HepG2 (cell line): ENCODE results near the gene TMEM74B.

Source experiments
- EEA1 ChIP-seq: sonication (generic); formaldehyde crosslinking; IDR thresholded peaks from 2 replicates; pipeline ENCODE4 v1.5.1; 2020; ENCODE audit warnings: mild to moderate bottlenecking, missing genetic modification reagents, borderline replicate concordance
- KDM5A ChIP-seq: fragments of 200-600 bp; sonication (generic); IDR thresholded peaks from 2 replicates; pipeline ENCODE4 v1.7.0; 2018; ENCODE audit warnings: antibody characterized with exemption, mild to moderate bottlenecking, low read length, borderline replicate concordance
- MXI1 ChIP-seq: IDR thresholded peaks from 3 replicates; pipeline ENCODE4 v1.6.1; 2012; ENCODE audit warnings: low read depth, low read length, inconsistent platforms, borderline replicate concordance
- NFE2L1 ChIP-seq: sonication (generic); formaldehyde crosslinking; IDR thresholded peaks from 2 replicates; pipeline ENCODE4 v1.4.0; 2020; ENCODE audit warnings: missing genetic modification reagents, mild to moderate bottlenecking, borderline replicate concordance
- SKI ChIP-seq: fragments of 450-650 bp; IDR thresholded peaks from one replicate; pipeline ENCODE4 v1.6.1; 2018; ENCODE audit warnings: mild to moderate bottlenecking; ENCODE audit not compliant: partially characterized antibody
- SOX5 ChIP-seq: IDR thresholded peaks from 2 replicates; pipeline ENCODE4 v1.6.1; 2016; ENCODE audit warnings: borderline replicate concordance
- SP1 ChIP-seq, 2 experiments: fragments of 450-650 bp in 1 of 2; sonication (generic) in 1 of 2; formaldehyde crosslinking in 1 of 2; IDR thresholded peaks; 2 replicates each; pipeline versions ENCODE4 v1.4.0 to v1.6.1; 2016 to 2020; ENCODE audit warnings: missing genetic modification reagents in 1 of 2
- ZNF432 ChIP-seq: sonication (generic); formaldehyde crosslinking; IDR thresholded peaks from 2 replicates; pipeline ENCODE4 v1.5.0; 2020; ENCODE audit warnings: missing genetic modification reagents, mild to moderate bottlenecking, borderline replicate concordance
- ZNF713 ChIP-seq: sonication (generic); formaldehyde crosslinking; IDR thresholded peaks from 2 replicates; pipeline ENCODE4 v1.4.0; 2020; ENCODE audit warnings: mild to moderate bottlenecking, missing genetic modification reagents
- TF ChIP-seq, protein P1 (sequence below): IDR thresholded peaks from 2 replicates; pipeline ENCODE4 v1.6.1; 2012; ENCODE audit warnings: inconsistent platforms
- TF ChIP-seq, protein P2 (sequence below): IDR thresholded peaks from 2 replicates; pipeline ENCODE4 v1.6.1; 2016; ENCODE audit warnings: control low read depth
- TF ChIP-seq, protein P3 (sequence below): sonication (generic); formaldehyde crosslinking; IDR thresholded peaks from 2 replicates; pipeline ENCODE4 v1.4.0; 2020; ENCODE audit warnings: missing genetic modification reagents; ENCODE audit errors: not compliant biosample characterization
- TF ChIP-seq, protein P4 (sequence below): IDR thresholded peaks from 2 replicates; pipeline ENCODE4 v1.6.1; 2016
- TF ChIP-seq, protein P5 (sequence below): sonication (generic); formaldehyde crosslinking; IDR thresholded peaks from 2 replicates; pipeline ENCODE4 v1.5.0; 2020; ENCODE audit warnings: mild to moderate bottlenecking, missing genetic modification reagents, moderate library complexity

DNA sequence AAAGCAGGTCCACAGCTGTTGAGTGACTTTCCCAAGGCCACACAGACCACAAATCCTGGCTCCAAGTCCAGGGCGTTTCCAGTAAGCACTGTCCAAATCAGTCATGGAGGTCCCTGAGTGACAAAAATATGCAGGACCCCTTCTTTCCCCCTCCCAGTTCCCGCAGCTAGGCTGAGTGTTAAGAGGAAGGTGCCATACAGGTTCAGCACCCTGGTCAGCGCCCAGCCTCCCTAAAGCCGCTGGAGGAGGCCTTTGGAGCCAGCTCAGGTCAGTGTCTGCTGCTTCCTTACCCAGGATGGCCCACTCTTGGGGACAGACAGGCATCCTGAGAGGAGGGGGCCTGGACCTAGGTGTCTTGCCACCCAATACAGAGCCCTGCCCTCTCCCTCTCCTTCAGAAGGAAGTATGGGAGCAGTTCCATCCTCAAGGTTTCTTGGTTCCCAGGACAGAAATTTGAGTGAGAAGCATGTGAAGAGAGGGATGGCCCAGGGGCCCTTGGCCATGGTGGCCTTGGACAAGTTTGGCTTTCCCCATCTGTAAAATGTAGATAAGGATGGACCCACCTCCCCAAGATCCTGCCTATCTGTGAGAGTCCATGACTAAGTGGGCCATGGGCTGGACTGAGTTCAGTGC is 13.2 kb downstream of the TMEM74B start:
- TF ChIP-seq, protein P1, sequence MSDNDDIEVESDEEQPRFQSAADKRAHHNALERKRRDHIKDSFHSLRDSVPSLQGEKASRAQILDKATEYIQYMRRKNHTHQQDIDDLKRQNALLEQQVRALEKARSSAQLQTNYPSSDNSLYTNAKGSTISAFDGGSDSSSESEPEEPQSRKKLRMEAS = no peak
- TF ChIP-seq SP1 (IDR thresholded peaks at IDR 0.05) (no peak), SP1 (CRISPR knock-in tag; IDR thresholded peaks at IDR 0.05) (no peak), MXI1 (no peak), SKI (no peak), ZNF713 (CRISPR knock-in tag) (no peak), ZNF432 (no peak), KDM5A (no peak), SOX5 (CRISPR knock-in tag) (no peak), EEA1 (no peak), NFE2L1 (CRISPR knock-in tag) (no peak)
- TF ChIP-seq, protein P2, sequence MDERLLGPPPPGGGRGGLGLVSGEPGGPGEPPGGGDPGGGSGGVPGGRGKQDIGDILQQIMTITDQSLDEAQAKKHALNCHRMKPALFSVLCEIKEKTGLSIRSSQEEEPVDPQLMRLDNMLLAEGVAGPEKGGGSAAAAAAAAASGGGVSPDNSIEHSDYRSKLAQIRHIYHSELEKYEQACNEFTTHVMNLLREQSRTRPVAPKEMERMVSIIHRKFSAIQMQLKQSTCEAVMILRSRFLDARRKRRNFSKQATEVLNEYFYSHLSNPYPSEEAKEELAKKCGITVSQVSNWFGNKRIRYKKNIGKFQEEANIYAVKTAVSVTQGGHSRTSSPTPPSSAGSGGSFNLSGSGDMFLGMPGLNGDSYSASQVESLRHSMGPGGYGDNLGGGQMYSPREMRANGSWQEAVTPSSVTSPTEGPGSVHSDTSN (CRISPR knock-in tag) = no peak
- TF ChIP-seq, protein P3, sequence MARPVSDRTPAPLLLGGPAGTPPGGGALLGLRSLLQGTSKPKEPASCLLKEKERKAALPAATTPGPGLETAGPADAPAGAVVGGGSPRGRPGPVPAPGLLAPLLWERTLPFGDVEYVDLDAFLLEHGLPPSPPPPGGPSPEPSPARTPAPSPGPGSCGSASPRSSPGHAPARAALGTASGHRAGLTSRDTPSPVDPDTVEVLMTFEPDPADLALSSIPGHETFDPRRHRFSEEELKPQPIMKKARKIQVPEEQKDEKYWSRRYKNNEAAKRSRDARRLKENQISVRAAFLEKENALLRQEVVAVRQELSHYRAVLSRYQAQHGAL = peak; percentile 47
- TF ChIP-seq, protein P4, sequence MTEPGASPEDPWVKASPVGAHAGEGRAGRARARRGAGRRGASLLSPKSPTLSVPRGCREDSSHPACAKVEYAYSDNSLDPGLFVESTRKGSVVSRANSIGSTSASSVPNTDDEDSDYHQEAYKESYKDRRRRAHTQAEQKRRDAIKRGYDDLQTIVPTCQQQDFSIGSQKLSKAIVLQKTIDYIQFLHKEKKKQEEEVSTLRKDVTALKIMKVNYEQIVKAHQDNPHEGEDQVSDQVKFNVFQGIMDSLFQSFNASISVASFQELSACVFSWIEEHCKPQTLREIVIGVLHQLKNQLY (CRISPR knock-in tag) = no peak
- TF ChIP-seq, protein P5, sequence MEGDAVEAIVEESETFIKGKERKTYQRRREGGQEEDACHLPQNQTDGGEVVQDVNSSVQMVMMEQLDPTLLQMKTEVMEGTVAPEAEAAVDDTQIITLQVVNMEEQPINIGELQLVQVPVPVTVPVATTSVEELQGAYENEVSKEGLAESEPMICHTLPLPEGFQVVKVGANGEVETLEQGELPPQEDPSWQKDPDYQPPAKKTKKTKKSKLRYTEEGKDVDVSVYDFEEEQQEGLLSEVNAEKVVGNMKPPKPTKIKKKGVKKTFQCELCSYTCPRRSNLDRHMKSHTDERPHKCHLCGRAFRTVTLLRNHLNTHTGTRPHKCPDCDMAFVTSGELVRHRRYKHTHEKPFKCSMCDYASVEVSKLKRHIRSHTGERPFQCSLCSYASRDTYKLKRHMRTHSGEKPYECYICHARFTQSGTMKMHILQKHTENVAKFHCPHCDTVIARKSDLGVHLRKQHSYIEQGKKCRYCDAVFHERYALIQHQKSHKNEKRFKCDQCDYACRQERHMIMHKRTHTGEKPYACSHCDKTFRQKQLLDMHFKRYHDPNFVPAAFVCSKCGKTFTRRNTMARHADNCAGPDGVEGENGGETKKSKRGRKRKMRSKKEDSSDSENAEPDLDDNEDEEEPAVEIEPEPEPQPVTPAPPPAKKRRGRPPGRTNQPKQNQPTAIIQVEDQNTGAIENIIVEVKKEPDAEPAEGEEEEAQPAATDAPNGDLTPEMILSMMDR (CRISPR knock-in tag) = no peak
